GM19452 (cell line): Measurements from ENCODE around the gene MAP4.
"Not testable (repeated sequence)": the region's sequence is repeated elsewhere in the genome, so short reads cannot be mapped to it uniquely, and the experiment has no call there.

Experiments used
- ATAC-seq: cut with Tn5 transposase; IDR thresholded peaks from one replicate; pipeline ENCODE4 v1.9.1; 2021; ENCODE audit not compliant: unreplicated experiment

MAP4 gene

DNA sequence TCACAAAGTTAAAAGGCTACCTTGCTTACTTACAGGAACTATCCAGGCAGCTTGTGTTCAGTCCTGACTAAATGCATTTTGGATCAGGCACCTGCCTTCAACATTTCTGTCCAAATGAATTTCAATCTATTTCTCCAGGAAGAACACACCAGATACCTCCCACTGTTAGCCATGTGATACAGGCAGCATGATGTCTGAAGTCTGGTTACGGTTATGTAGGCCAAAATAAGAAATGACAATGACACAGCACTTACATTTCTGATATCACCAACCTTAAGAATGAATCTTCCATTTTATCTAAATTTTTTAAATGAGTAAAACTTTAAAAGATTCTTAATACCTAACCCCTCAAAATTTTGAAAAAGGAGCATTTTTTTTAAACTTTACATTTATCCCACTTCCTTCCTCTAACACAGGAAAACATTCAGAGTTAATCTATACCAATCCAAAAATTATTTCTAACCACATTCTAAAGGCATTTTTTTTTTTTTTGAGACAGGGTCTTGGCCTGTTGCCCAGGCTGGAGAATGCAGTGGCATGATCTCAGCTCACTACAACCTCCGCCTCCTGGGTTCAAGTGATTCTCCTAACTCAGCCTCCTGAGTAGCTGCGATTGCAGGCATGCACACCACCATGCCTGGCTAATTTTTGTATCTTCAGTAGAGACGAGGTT, at the start of gene MAP4:
Gene MAP4, minus strand, starts transcription at position 116 of the 673 bp plus-strand sequence. CDS start 17,556 bp downstream, outside the sequence.
- no peak for ATAC-seq

DNA sequence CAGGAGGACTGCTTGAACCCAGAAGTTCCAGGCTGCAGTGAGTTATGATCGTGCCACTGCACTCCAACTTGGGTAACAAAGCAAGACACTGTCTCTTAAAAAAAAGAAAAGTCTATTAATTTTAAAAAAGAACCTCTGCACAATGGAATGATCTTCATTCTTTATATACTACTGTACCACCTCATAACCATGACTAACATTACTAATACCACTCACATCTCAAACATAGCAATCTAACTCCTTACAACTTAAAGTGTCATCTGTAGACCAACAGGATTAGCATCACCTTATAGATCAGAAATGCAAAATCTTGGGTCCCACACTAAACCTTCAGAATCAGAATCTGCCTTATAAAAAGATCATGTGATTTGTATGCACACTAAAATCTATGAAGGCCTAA, 48.8 kb upstream of the MAP4 start:
- ATAC-seq = no peak

GRCh38 chr3:48064292-48064829, 48.1 kb upstream of the MAP4 start:
- no peak for ATAC-seq

DNA sequence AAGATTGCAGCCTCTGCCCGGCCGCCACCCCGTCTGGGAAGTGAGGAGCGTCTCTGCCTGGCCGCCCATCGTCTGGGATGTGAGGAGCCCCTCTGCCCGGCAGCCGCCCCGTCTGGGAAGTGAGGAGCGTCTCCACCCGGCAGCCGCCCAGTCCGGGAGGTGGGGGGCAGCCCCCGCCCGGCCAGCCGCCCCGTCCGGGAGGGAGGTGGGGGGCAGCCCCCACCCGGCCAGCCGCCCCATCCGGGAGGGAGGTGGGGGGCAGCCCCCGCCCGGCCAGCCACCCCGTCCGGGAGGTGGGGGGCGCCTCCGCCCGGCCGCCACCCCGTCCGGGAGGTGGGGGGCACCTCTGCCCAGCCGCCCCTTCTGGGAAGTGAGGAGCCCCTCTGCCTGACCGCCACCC, 45.4 kb upstream of the MAP4 start:
- ATAC-seq = not testable (repeated sequence)

- ATAC-seq = no peak
These were observed 41.9 kb upstream of the MAP4 start for GRCh38 chr3:48058091-48058490.

- no peak for ATAC-seq
These were observed 41.3 kb upstream of the MAP4 start for GRCh38 chr3:48057521-48057920.

DNA sequence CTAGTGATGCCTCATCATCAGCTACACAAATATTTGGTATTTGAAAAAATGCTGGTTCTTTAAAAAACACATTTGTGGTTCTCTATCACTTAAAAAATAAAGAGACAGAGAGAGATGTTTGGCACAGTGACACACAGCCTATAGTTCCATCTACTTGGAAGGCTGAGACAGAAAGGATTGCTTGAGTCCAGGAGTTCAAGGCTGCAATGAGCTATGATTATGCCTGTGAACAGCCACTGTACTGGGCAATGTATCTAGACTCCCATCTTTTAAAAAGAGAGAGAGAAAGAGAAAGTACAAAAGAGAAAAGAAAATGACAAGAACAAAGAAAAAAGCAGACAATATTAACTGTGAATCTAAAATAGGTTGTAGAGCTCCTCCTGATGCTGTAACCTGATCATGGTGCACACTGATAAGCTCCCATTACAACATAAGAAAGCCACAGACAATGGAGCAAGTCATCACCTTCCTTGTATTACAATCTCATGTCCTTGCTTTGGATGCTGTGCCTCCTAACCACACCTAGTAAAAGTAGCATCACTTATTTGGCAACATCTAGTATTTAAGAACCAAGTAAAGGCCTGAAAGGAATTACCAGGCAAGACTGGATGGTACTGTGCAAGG, 31.7 kb upstream of the MAP4 start:
- ATAC-seq = no peak

GRCh38 chr3:48042071-48042760, 26.0 kb upstream of the MAP4 start:
- no peak for ATAC-seq

DNA sequence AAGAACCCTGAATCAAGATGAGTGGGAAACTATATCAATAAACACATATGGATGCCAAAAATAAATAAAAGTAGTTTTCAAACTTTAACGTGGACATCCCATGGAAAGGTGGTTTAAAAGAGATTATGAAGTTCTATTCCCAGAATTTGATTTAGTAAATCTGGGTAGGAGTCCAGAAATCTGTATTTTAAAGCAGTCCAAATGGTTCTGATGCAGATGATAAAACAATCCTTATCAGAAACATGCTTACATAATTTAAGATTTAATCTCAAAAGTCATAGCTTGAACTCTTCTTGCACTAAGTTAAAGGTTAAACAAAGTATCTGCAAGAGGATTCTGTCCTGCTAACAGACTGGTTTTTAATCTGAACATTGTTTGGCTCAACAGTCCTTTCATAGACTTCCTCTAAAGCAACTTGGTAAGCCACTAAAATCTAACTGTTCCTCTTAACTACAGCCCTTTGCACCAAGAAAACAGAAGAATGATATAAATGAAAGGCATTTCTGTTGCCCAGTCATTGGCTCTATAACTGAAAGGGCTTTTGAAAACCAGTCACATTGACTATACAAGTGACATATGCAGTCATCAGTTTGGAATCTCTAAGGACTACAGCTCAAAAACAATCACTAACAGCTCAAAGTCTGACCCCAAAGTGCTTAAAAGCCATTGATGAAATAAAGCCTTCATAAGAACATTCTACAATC, 23.4 kb upstream of the MAP4 start:
- no peak for ATAC-seq

DNA sequence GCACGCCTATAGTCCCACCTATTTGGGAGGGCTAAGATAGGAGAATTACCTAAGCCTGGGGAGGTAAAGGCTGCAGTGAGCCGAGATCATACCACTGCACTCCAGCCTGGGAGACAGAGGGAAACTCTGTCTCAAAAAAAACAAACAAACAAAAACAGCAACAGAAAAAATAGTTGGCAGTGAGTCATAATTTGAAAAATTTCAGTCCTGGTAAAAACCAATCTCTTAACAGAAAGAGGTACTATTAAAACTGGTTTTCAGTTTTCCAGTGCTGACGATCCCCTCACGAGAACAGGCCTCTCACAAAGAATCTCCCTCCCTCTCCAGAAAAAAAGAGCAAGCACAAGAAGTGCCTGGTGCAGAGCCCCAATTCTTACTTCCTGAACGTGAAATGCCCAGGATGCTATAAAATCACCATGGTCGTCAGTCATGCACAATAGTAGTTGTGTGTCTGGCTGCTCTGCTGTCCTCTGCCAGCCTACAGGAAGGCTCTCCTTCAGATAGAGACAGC, 22.8 kb upstream of the MAP4 start:
- ATAC-seq = no peak

- no peak for ATAC-seq
These were observed 17.8 kb upstream of the MAP4 start for GRCh38 chr3:48034000-48034516.

DNA sequence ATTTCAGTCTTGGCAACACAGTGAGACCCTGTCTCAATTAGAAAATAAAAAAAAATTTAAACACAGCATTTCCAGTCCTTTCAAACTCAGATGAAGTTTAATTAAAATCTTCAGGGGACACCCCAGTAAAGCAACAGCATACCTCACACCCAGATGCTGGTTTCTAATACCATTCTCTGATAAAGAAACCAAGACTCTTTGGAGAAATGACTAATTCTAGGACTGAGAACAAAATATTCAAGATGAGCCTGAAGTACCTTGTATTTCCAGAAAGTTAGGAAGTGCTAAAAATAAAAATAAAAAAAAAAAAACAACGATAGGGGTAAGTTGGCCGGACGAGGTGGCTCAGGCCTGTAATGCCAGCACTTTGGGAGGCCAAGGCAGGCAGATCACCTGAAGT, 14.0 kb upstream of the MAP4 start:
- no peak for ATAC-seq

DNA sequence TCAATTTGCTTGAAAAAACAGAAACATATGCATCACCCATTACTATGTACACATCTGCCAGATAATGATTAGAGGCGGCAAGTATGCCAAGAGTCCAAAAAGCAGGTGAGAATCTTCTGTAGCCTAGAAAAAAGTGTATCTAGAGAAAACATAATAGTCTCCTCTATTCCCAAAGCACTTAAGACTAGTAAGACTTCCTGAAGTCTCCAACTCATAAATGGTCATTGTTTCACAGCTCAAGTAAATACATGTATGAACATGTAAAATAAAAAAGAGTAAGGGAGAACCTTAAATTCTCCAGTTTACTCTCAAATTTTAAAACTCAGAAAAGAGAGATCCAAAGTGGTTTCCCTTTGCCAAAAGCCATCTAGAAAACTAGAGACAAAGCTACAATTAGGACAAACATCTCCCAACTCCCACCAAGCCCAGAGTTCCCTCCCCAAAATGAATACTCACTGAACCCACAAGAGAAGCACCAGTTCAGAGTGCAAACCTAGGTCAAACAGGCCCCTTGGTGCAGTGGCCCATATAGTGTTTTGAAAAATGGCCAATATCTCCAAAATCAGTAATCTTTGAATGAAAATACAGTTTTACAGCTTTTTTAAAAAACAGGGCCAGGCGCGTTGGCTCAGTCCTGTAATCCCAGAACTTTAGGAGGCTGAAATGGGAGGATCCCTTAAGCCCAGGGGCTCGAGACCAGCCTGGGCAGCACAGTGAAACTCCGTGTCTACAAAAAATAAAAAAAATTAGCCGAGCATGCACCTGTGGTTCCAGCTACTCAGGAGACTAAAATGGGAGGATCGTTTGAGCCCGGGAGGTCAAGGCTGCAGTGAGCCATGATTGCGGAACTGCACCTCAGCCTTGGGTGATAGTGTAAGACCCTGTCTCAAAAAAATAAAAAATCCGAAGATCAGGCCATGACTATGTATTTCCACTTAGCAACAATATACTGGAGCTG, 11.0 kb upstream of the MAP4 start:
- no peak for ATAC-seq

DNA sequence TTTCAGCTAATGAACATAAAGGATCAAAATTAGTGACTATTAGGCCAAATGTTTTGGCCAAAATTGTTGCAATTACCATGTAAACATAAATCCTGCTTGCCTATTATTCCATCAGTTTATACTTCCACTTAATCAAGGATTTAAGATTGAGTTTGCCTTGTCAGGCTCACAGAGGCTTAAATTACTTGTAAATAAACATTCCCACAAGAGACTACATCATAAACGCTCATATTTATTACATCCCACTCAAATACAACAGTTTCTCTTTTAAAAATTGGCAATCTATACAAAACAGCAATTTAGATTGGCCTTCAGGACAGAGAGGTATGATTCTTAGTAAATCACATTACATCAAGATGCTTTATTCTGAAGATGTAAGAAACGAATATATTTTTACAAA, 9.9 kb upstream of the MAP4 start:
- no peak for ATAC-seq

- no peak for ATAC-seq
These were observed 8.2 kb upstream of the MAP4 start for GRCh38 chr3:48024401-48024800.

- ATAC-seq = no peak
These were observed 7.2 kb upstream of the MAP4 start for GRCh38 chr3:48023377-48023776.

- ATAC-seq = no peak
These were observed 6.0 kb upstream of the MAP4 start for GRCh38 chr3:48022178-48022577.

- no peak for ATAC-seq
These were observed 2.6 kb upstream of the MAP4 start for GRCh38 chr3:48018841-48019240.

GRCh38 chr3:48015431-48016180, 610 bp downstream of the MAP4 start:
- no peak for ATAC-seq
